HCT116 (cell line): ENCODE measurements around the gene KLHDC4.

Source experiments
- ELF1 ChIP-seq: IDR thresholded peaks from 2 replicates; pipeline ENCODE4 v1.6.1; 2012; ENCODE audit warnings: low read depth, borderline replicate concordance
- JUND ChIP-seq: IDR thresholded peaks from 2 replicates; pipeline ENCODE4 v1.6.1; 2012
- POLR2AphosphoS5 ChIP-seq: IDR thresholded peaks from 2 replicates; pipeline ENCODE4 v1.6.1; 2011; ENCODE audit warnings: mild to moderate bottlenecking, low read depth, low read length, moderate library complexity
- SP1 ChIP-seq: IDR thresholded peaks from 2 replicates; pipeline ENCODE4 v1.6.1; 2012; ENCODE audit warnings: low read depth
- SRF ChIP-seq: IDR thresholded peaks from 2 replicates; pipeline ENCODE4 v1.6.1; 2012; ENCODE audit warnings: low read depth
- YY1 ChIP-seq: IDR thresholded peaks from 2 replicates; pipeline ENCODE4 v1.6.1; 2011; ENCODE audit warnings: low read length, low read depth, moderate library complexity, mild to moderate bottlenecking; ENCODE audit not compliant: insufficient replicate concordance; ENCODE audit errors: extremely low read depth
- ZFX ChIP-seq: fragments of 450-650 bp; IDR thresholded peaks from 2 replicates; pipeline ENCODE4 v1.6.1; 2017
- ZNF274 ChIP-seq: fragments of 200-500 bp; sonication (Bioruptor generic); IDR thresholded peaks from 2 replicates; pipeline ENCODE4 v1.6.1; 2014; ENCODE audit warnings: mild to moderate bottlenecking, low read depth, low read length, inconsistent platforms
- TF ChIP-seq, protein P1 (sequence below), 3 experiments: fragments of 200-600 bp in 1 of 3; sonication (generic) in 1 of 3; IDR thresholded peaks in 2 of 3; conservative IDR thresholded peaks in 1 of 3; 2 replicates each; pipeline ENCODE4 v1.5.1; 2012 to 2017; ENCODE audit warnings: low read depth in 2 of 3, low read length in 2 of 3, antibody characterized with exemption in 1 of 3, borderline replicate concordance in 1 of 3, control low read depth in 1 of 3, mild to moderate bottlenecking in 1 of 3, mixed read lengths in 1 of 3, mixed run types in 1 of 3, moderate library complexity in 1 of 3; ENCODE audit not compliant: insufficient read depth in 1 of 3
- TF ChIP-seq, protein P2 (sequence below): IDR thresholded peaks from 2 replicates; pipeline ENCODE4 v1.6.1; 2012

DNA sequence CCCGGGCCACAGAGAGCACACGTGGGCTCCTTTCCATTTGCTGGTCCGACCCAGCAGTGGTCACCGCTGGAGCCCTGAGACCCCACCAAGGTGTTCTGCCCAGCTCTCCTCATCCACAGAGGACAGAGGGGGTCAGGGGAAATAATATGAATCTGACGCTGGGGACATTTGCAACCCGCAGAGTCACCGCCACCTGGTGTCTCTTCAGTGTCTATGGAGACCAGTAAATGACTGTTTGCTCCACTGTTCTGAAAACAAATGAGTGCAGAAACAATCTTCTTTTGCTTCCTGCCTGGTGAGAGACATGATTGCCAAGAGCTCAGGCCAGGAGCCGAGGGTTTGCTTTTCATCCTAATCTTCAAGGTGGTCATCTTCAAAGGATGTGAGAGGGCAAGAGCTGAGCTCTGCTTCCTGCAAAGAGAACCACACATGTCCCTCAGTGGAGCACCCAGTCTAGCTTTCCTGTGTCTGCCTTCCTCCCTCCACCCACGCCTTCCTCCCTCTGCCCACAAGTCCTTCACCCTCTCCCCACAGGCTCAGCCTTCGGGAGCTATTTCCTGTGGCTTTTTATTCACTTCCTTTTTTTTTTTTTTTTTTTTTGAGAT is 14.7 kb upstream of the KLHDC4 start:
- TF ChIP-seq JUND (no peak), YY1 (no peak), ZFX (no peak), POLR2AphosphoS5 (no peak), ELF1 (no peak), ZNF274 (no peak), SRF (no peak), SP1 (no peak)
- TF ChIP-seq, protein P1, sequence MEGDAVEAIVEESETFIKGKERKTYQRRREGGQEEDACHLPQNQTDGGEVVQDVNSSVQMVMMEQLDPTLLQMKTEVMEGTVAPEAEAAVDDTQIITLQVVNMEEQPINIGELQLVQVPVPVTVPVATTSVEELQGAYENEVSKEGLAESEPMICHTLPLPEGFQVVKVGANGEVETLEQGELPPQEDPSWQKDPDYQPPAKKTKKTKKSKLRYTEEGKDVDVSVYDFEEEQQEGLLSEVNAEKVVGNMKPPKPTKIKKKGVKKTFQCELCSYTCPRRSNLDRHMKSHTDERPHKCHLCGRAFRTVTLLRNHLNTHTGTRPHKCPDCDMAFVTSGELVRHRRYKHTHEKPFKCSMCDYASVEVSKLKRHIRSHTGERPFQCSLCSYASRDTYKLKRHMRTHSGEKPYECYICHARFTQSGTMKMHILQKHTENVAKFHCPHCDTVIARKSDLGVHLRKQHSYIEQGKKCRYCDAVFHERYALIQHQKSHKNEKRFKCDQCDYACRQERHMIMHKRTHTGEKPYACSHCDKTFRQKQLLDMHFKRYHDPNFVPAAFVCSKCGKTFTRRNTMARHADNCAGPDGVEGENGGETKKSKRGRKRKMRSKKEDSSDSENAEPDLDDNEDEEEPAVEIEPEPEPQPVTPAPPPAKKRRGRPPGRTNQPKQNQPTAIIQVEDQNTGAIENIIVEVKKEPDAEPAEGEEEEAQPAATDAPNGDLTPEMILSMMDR (IDR thresholded peaks at IDR 0.05 in 2 of 3, conservative IDR thresholded peaks at IDR 0.05 in 1 of 3; ENCODE audit: borderline replicate concordance in 1 of 3, insufficient read depth in 1 of 3, low read depth in 2 of 3, low read length in 2 of 3), result no peak
- TF ChIP-seq, protein P2, sequence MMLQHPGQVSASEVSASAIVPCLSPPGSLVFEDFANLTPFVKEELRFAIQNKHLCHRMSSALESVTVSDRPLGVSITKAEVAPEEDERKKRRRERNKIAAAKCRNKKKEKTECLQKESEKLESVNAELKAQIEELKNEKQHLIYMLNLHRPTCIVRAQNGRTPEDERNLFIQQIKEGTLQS, result no peak
